ENCODE measurements around the gene RCAN2.

GRCh38 chr6:46215213-46215612 lies 276.0 kb downstream of the RCAN2 start:
- TF ChIP-seq GABPA (IDR thresholded peaks at IDR 0.05; ENCODE audit: low read depth): no peak
- TF ChIP-seq, protein P1, sequence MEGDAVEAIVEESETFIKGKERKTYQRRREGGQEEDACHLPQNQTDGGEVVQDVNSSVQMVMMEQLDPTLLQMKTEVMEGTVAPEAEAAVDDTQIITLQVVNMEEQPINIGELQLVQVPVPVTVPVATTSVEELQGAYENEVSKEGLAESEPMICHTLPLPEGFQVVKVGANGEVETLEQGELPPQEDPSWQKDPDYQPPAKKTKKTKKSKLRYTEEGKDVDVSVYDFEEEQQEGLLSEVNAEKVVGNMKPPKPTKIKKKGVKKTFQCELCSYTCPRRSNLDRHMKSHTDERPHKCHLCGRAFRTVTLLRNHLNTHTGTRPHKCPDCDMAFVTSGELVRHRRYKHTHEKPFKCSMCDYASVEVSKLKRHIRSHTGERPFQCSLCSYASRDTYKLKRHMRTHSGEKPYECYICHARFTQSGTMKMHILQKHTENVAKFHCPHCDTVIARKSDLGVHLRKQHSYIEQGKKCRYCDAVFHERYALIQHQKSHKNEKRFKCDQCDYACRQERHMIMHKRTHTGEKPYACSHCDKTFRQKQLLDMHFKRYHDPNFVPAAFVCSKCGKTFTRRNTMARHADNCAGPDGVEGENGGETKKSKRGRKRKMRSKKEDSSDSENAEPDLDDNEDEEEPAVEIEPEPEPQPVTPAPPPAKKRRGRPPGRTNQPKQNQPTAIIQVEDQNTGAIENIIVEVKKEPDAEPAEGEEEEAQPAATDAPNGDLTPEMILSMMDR (IDR thresholded peaks at IDR 0.05; ENCODE audit: insufficient read depth, low read length): no peak

Data from HL-60 (cell line).